Stimulated activated CD8-positive, alpha-beta memory T cell treated with anti-CD3 and anti-CD28 coated beads, Interleukin-7, amount 100 ng/mL, for 1 hour (primary cell): ENCODE results near the gene LETMD1.

Source experiments
- DNase-seq, 2 donors: peaks; one replicate each; pipeline ENCODE4 v3.0.0-alpha.2; 2020; ENCODE audit warnings: low read depth in 2 of 2

LETMD1 gene

GRCh38 chr12:51025836-51026638 lies 22.1 kb upstream of the LETMD1 start, which contains the start of gene SLC11A2:
TSS of gene SLC11A2 (minus strand) at chr12:51026384. CDS start at chr12:51010728, 15,656 bp downstream.
- peak; percentile 75 to 79 for DNase-seq

- no peak for DNase-seq
Measured at GRCh38 chr12:51027342-51027835, 20.7 kb upstream of the LETMD1 start.

GRCh38 chr12:51028126-51028812 lies 19.9 kb upstream of the LETMD1 start:
- DNase-seq = no peak

- no peak for DNase-seq
Measured at GRCh38 chr12:51028813-51029150, 19.3 kb upstream of the LETMD1 start.

- no peak for DNase-seq
Measured at GRCh38 chr12:51033048-51033447, 15.1 kb upstream of the LETMD1 start.

GRCh38 chr12:51033457-51034089 lies 14.6 kb upstream of the LETMD1 start:
- DNase-seq = no peak

- no peak for DNase-seq
Measured at GRCh38 chr12:51036279-51036678, 11.8 kb upstream of the LETMD1 start.

GRCh38 chr12:51048661-51049251 lies 629 bp downstream of the LETMD1 start:
- no peak for DNase-seq

GRCh38 chr12:51049525-51049924 lies 1.4 kb downstream of the LETMD1 start:
- DNase-seq = no peak

- no peak for DNase-seq
Measured at GRCh38 chr12:51051787-51052186, 3.7 kb downstream of the LETMD1 start.

GRCh38 chr12:51055060-51055459 lies 6.9 kb downstream of the LETMD1 start:
- DNase-seq = no peak

- no peak for DNase-seq
Measured at GRCh38 chr12:51056242-51056641, 8.1 kb downstream of the LETMD1 start.

GRCh38 chr12:51059086-51059485 lies 11.0 kb downstream of the LETMD1 start:
- no peak for DNase-seq

- DNase-seq = no peak
Measured at GRCh38 chr12:51062631-51063397, 14.7 kb downstream of the LETMD1 start.

GRCh38 chr12:51065530-51065929 lies 17.4 kb downstream of the LETMD1 start:
- DNase-seq = no peak

GRCh38 chr12:51067229-51067628 lies 19.1 kb downstream of the LETMD1 start:
- DNase-seq = no peak

GRCh38 chr12:51067771-51068170 lies 19.6 kb downstream of the LETMD1 start:
- no peak for DNase-seq

- no peak for DNase-seq
Measured at GRCh38 chr12:51070004-51070403, 21.9 kb downstream of the LETMD1 start.

- no peak for DNase-seq
Measured at GRCh38 chr12:51071663-51072062, 23.5 kb downstream of the LETMD1 start.

- DNase-seq = no peak
Measured at GRCh38 chr12:51075390-51075789, 27.3 kb downstream of the LETMD1 start.

- DNase-seq = no peak
Measured at GRCh38 chr12:51076236-51076930, 28.3 kb downstream of the LETMD1 start.
